KOPT-K1 (cell line): ENCODE data around the gene CLSTN2.

Source experiments
- H3K27ac ChIP-seq: fragments of 200-600 bp; sonication (generic); 2 replicates; pipeline ENCODE4 v1.5.1; 2016; ENCODE audit warnings: antibody characterized with exemption, mild to moderate bottlenecking, low read depth, low read length; ENCODE audit not compliant: poor library complexity, severe bottlenecking
- H3K36me3 ChIP-seq: fragments of 200-600 bp; sonication (generic); 2 replicates; pipeline ENCODE4 v1.5.1; 2017; ENCODE audit warnings: antibody characterized with exemption, mild to moderate bottlenecking, low read length, moderate library complexity; ENCODE audit not compliant: insufficient read depth
- H3K9me3 ChIP-seq: fragments of 200-600 bp; sonication (generic); 2 replicates; pipeline ENCODE4 v1.5.1; 2017; ENCODE audit warnings: antibody characterized with exemption, low read length, mild to moderate bottlenecking; ENCODE audit not compliant: insufficient read depth, poor library complexity, severe bottlenecking

Gene CLSTN2

DNA sequence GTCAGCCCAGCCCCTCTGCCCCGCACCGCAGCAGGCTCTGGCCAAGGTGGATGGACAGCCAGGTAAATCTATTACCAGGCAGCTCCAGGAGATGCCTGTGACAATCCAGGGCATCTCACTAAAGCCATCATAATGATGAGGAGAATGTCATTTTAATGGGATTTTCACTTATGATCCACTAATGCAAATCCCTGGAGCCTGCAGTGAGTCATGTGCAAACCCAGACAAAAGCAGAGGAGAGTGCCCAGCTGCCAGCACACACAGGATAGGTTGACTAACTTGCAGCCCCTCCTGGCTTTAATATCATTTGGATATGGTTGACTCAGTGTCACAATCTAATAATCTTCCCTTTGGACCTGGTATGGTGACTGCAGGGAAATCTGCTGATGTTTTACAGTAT lies 536.0 kb downstream of the CLSTN2 start:
- Histone ChIP-seq H3K9me3 (no peaks in the 10 kb centered on the region), H3K36me3 (no peaks in the 10 kb centered on the region), H3K27ac (no peak overlapping the region)

GRCh38 chr3:140472306-140473020 lies 537.5 kb downstream of the CLSTN2 start:
- H3K27ac ChIP-seq: no peak overlapping the region
- H3K36me3 ChIP-seq: no peaks in the 10 kb centered on the region

DNA sequence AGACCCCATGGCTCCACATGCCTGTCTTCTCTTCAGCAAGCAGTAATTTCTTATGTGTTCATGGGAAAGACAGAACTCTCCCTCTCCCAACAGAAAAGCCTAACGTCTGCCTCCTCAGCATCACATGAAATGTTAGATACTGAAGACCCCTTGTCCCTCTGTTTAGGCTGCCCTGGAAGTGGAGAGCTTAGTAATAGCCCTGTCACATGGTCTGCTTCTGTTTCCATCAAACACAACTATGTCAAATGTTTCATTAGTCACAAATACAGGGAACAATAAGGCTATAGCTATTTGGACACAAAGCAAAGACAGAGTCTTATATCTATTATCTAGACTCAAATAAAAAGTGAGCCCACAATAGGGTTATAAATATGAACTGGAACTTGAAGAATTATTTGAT lies 552.6 kb downstream of the CLSTN2 start:
- no peak overlapping the region for H3K27ac ChIP-seq
- no peaks in the 10 kb centered on the region for H3K9me3 ChIP-seq
- H3K36me3 ChIP-seq: no peaks in the 10 kb centered on the region

More at GRCh38 chr3:140472306-140473020, 537.5 kb downstream of the CLSTN2 start:
- no peaks in the 10 kb centered on the region for H3K9me3 ChIP-seq

DNA sequence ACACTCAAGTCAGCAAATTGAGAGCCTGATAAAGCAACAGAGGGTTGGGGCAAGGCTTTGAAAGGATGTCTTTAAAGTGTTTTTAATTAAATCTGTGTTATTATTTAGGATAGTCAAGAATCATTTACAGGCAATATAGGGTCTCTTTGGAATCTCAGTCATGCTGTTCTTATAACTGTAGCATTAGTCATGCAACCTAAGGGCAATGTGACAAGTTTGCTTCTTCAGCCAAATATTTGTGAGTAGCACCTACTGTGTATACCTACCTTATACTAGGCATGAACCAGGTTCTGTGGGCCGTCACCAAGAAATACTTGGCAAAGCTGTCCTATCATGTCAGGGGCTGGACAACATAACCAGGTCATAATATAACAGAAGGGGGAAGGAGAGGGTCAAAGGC lies 558.3 kb downstream of the CLSTN2 start:
- no peaks in the 10 kb centered on the region for H3K9me3 ChIP-seq

DNA sequence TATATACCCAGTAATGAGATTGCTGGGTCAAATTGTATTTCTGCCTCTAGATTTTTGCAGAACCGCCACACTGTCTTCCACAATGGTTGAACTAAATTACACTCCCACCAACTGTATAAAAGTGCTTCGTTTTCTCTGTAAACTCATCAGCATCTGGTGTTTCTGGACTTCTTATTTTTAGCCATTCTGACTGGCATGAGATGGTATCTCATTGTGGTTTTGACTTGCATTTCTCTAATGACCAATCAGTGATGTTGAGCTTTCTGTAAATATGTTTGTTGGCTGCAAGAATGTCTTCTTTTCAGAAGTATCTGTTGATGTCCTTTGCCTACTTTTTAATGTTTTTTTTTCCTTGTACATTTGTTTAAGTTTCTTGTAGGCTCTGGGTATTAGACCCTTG lies 560.0 kb downstream of the CLSTN2 start:
- no peak overlapping the region for H3K27ac ChIP-seq
- no peaks in the 10 kb centered on the region for H3K36me3 ChIP-seq
- H3K9me3 ChIP-seq: no peaks in the 10 kb centered on the region

More for the DNA sequence above, 558.3 kb downstream of the CLSTN2 start:
- H3K36me3 ChIP-seq: no peaks in the 10 kb centered on the region
- no peak overlapping the region for H3K27ac ChIP-seq

DNA sequence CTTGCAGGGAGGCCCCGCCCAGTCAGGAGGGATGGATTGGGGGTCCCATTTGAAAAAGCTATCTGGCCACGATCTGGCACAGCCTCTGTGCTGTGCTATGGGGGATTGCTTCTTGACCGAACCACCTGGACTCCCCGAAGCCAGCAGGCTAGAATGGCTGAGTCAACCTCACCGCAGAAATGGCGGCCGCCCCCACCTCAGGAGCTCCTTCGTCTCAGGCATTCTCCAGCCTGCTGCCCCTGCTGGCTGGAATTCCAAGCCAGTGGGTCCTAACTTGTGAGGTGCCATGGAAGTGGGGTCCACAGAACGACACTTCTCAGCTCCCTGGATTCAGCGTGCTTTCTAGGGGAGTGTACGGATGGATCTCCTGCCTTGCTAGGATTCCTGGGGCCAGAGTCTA lies 562.3 kb downstream of the CLSTN2 start:
- no peaks in the 10 kb centered on the region for H3K9me3 ChIP-seq
- H3K27ac ChIP-seq: no peak overlapping the region
- no peaks in the 10 kb centered on the region for H3K36me3 ChIP-seq

DNA sequence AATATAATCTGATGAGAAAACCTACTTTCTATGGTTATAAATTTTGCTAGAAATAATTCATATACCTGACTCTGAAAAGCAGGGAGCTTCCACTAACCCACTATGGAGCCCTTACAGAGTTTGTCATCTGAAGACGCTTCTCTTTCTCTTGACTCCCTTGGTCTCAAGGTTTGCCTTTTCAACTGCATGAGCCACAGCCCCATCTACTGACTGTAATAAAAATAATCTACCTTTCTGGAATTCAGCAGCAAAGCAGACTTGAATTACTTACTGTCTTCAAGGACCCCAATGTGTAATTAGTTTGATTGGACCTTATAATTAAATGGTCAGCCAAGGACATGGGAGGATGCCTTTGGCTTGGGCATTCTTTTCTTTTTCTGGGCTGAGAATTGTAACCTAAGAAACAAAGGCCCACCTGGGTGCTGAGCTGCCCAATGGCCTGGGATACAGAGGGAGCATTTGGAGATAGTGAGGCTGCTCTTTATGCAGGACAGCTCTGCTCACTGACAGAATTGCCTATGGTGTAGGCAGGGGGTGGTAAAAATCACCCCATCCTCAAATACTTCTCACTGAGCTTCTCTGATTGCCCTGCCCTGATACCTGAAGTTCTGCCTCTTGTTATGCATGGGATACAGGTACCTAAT lies 564.3 kb downstream of the CLSTN2 start:
- no peaks in the 10 kb centered on the region for H3K9me3 ChIP-seq
- H3K27ac ChIP-seq: no peak overlapping the region

GRCh38 chr3:140500473-140500872 lies 565.5 kb downstream of the CLSTN2 start:
- H3K36me3 ChIP-seq: no peaks in the 10 kb centered on the region
- H3K9me3 ChIP-seq: no peaks in the 10 kb centered on the region
- no peak overlapping the region for H3K27ac ChIP-seq

More for the DNA sequence above, 564.3 kb downstream of the CLSTN2 start:
- H3K36me3 ChIP-seq: no peaks in the 10 kb centered on the region

DNA sequence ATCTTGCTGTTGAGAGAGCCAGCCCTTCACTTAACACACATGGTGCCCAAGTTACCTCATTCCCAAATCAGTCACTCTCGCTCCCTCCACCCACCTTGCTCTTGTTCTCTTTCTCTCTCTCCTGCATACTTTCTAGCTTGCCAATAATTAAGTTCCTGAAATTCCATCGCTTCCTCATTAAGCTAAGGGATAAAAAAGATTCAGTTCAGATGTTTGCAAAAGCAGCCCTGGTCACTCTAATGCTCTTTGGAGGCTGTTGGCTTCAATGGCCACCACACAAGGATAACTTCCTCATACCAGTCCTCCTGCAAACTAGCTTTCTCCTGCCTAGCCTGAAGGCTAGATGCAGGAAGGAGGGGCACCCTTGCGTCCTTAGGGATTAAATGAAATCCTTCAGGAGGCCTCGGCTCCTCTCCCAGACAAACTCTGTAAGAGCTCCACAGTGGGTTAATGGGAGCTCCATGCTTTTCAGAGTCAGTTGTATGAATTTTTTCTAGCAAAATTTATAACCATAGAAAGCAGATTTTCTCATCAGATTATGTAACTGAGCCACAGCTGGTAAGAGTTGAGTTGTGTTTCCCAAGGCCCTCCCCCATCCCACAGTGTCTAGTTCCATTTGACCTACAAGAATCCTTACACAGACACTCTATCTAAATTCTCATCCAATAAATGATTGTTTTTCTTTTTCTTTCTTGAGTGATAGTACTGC lies 566.2 kb downstream of the CLSTN2 start:
- Histone ChIP-seq H3K9me3 (no peaks in the 10 kb centered on the region), H3K36me3 (no peaks in the 10 kb centered on the region), H3K27ac (no peak overlapping the region)

DNA sequence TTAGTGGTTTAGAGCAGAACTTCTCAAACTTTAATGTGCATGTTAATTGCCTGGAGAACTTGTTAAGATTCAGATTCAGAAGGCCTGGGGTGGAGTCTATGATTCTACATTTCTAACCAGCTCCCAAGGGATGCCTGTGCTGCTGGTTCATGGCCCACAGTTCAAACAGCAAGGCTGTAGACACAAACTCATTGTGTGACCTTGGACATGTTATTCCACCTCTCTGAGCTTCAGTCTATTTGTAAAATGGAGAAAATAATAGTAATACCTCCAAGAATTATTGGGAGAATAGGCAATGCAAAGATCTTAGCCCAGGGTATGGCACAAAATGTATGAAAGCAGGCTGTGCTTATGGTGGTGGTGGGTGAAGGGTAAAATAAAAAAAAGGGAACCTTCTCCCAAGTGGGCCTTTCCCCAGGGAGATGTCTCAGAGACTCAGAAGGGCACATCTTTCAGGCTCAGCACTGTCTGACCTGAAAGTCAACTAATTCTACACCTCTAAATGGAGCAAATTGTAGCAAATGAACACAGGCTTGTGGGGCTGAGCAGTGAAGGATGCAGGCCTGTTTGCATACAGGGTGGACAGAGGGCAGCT lies 566.9 kb downstream of the CLSTN2 start:
- no peak overlapping the region for H3K27ac ChIP-seq
- no peaks in the 10 kb centered on the region for H3K9me3 ChIP-seq
- no peaks in the 10 kb centered on the region for H3K36me3 ChIP-seq

DNA sequence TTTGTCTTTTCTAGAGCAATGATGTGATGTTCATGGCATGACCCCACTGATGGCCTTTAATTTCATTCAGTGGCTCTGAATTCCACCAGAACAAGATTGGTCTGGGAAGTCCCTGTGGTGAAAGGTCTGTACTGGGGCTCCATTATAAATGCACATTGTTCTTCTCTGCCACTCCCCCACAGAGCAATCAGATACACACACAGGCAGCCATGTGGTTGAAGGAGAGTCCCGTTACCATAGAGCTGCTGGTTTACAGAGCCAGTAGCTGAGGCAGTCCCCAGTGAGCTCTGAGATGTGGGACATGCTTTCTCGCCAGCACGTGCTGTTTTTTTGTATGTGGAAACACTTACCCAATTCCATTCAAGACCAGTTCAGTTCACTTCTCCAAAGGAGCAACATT lies 570.2 kb downstream of the CLSTN2 start:
- Histone ChIP-seq H3K27ac (no peak overlapping the region), H3K9me3 (no peaks in the 10 kb centered on the region), H3K36me3 (no peaks in the 10 kb centered on the region)

GRCh38 chr3:140505876-140506275 lies 570.9 kb downstream of the CLSTN2 start:
- Histone ChIP-seq H3K27ac (no peak overlapping the region), H3K9me3 (no peaks in the 10 kb centered on the region), H3K36me3 (no peaks in the 10 kb centered on the region)

GRCh38 chr3:140508550-140508949 lies 573.6 kb downstream of the CLSTN2 start:
- no peaks in the 10 kb centered on the region for H3K9me3 ChIP-seq
- H3K27ac ChIP-seq: no peak overlapping the region

DNA sequence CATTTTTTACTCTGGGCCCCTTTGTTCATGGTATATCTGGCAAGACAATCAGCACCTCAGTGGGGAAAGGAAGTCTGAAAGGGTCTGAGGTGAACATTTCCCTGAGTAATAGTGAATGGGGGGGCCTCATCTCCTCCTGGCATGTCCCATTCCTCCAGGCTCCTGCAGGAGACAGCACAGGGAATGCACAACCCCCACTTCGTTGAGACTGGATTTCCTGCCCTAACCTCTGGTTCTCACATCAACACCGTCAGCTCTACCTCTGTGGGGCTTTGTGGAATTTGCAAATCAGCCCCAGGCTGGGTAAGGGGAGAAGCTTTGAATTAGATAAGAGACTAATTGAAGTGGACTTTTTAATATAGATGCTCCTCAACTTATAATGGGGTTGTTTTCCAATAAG lies 574.5 kb downstream of the CLSTN2 start:
- H3K36me3 ChIP-seq: no peaks in the 10 kb centered on the region
- no peaks in the 10 kb centered on the region for H3K9me3 ChIP-seq
- no peak overlapping the region for H3K27ac ChIP-seq

More at GRCh38 chr3:140508550-140508949, 573.6 kb downstream of the CLSTN2 start:
- H3K36me3 ChIP-seq: no peaks in the 10 kb centered on the region

GRCh38 chr3:140510303-140510861 lies 575.4 kb downstream of the CLSTN2 start:
- no peak overlapping the region for H3K27ac ChIP-seq

More at GRCh38 chr3:140510303-140510861, 575.4 kb downstream of the CLSTN2 start:
- Histone ChIP-seq H3K9me3 (no peaks in the 10 kb centered on the region), H3K36me3 (no peaks in the 10 kb centered on the region)
